SK-MEL-5 (cell line): Measurements from ENCODE around the gene UBE4A. TPM values are rescaled to one million over a fixed set of nuclear protein-coding genes. Genes with fewer than 3 reads are reported as not detected.
A peak's percentile ranks its signal among the peaks of the same experiment; 100 is the strongest.

Source experiments
- DNase-seq: peaks from one replicate; pipeline ENCODE4 v3.0.0-alpha.2; 2016; ENCODE audit warnings: low read depth, low spot score
- in situ Hi-C: cut with HindIII; loops from 2 replicates; pipeline ENCODE4 v1.10.0; 2016; ENCODE audit warnings: low sequenced_read_pairs, high pct_unique_total_duplicates, low pct_unique_long_range_greater_than_20kb
- polyA plus RNA-seq, 2 experiments: library from polyadenylated mRNA; depleted of rRNA; stranded (reverse); fragments of >200 nt; gene quantifications; 2 replicates each; pipeline ENCODE4 v1.2.3, GENCODE V29; 2015
- total RNA-seq: library from RNA; depleted of rRNA; stranded (reverse); fragments of >200 nt; shearing (Covaris generic); gene quantifications from 2 replicates; pipeline ENCODE4 v1.2.3, GENCODE V29; 2014; rRNA removed

The UBE4A gene
- 45.4 and 51.1 TPM in 2 replicates for total RNA-seq
- polyA plus RNA-seq (2015; cell fraction: cytosol; rRNA removed): 29.3 and 38.6 TPM in 2 replicates
- polyA plus RNA-seq (2015; cell fraction: nucleus; rRNA removed): 54.4 and 62.7 TPM in 2 replicates

- in situ Hi-C loops: no loop called here
- DNase-seq: peak; percentile 89
Observed at GRCh38 chr11:118359295-118359958, at the start of gene UBE4A. UBE4A (plus strand) TSS chr11:118359600; CDS start chr11:118365081, 5,481 bp downstream.

GRCh38 chr11:118310271-118310670 is 49.1 kb upstream of the UBE4A start:
- DNase-seq: no peak
- in situ Hi-C loops: no loop called here

- in situ Hi-C loops: no loop called here
- DNase-seq: no peak
Observed at GRCh38 chr11:118310781-118311485, 48.5 kb upstream of the UBE4A start.

- in situ Hi-C loops: no loop called here
- no peak for DNase-seq
Observed at GRCh38 chr11:118311518-118311917, 47.9 kb upstream of the UBE4A start.

- in situ Hi-C loops: no loop called here
Observed at GRCh38 chr11:118312328-118312727, 47.1 kb upstream of the UBE4A start.

GRCh38 chr11:118313242-118313641 is 46.2 kb upstream of the UBE4A start:
- in situ Hi-C loops: no loop called here
- DNase-seq: no peak

More at GRCh38 chr11:118312328-118312727, 47.1 kb upstream of the UBE4A start:
- DNase-seq: no peak

- DNase-seq: no peak
- in situ Hi-C loops: no loop called here
Observed at GRCh38 chr11:118314988-118315411, 44.4 kb upstream of the UBE4A start.

GRCh38 chr11:118318124-118318523 is 41.3 kb upstream of the UBE4A start:
- in situ Hi-C loops: no loop called here
- no peak for DNase-seq

- DNase-seq: no peak
- in situ Hi-C loops: no loop called here
Observed at GRCh38 chr11:118318581-118319336, 40.6 kb upstream of the UBE4A start.

- in situ Hi-C loops: no loop called here
- no peak for DNase-seq
Observed at GRCh38 chr11:118319337-118319707, 40.1 kb upstream of the UBE4A start.

GRCh38 chr11:118320515-118320914 is 38.9 kb upstream of the UBE4A start:
- no peak for DNase-seq
- in situ Hi-C loops: no loop called here

- DNase-seq: no peak
- in situ Hi-C loops: no loop called here
Observed at GRCh38 chr11:118321386-118322082, 37.9 kb upstream of the UBE4A start.

- in situ Hi-C loops: no loop called here
- DNase-seq: no peak
Observed at GRCh38 chr11:118322721-118323120, 36.7 kb upstream of the UBE4A start.

- no peak for DNase-seq
- in situ Hi-C loops: no loop called here
Observed at GRCh38 chr11:118325283-118325682, 34.1 kb upstream of the UBE4A start.

- DNase-seq: no peak
- in situ Hi-C loops: no loop called here
Observed at GRCh38 chr11:118328745-118329144, 30.7 kb upstream of the UBE4A start.

- DNase-seq: no peak
- in situ Hi-C loops: no loop called here
Observed at GRCh38 chr11:118334745-118335144, 24.7 kb upstream of the UBE4A start.

GRCh38 chr11:118338637-118339061 is 20.8 kb upstream of the UBE4A start:
- in situ Hi-C loops: no loop called here
- no peak for DNase-seq
